ENCODE results near the gene VCPKMT.

GRCh38 chr14:50095895-50096294 is 20.5 kb downstream of the VCPKMT start:
- TF ChIP-seq, protein P1, sequence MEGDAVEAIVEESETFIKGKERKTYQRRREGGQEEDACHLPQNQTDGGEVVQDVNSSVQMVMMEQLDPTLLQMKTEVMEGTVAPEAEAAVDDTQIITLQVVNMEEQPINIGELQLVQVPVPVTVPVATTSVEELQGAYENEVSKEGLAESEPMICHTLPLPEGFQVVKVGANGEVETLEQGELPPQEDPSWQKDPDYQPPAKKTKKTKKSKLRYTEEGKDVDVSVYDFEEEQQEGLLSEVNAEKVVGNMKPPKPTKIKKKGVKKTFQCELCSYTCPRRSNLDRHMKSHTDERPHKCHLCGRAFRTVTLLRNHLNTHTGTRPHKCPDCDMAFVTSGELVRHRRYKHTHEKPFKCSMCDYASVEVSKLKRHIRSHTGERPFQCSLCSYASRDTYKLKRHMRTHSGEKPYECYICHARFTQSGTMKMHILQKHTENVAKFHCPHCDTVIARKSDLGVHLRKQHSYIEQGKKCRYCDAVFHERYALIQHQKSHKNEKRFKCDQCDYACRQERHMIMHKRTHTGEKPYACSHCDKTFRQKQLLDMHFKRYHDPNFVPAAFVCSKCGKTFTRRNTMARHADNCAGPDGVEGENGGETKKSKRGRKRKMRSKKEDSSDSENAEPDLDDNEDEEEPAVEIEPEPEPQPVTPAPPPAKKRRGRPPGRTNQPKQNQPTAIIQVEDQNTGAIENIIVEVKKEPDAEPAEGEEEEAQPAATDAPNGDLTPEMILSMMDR (IDR thresholded peaks at IDR 0.05) = no peak
- TF ChIP-seq EZH2 (IDR thresholded peaks at IDR 0.05) (no peak), EZH2phosphoT487 (IDR thresholded peaks at IDR 0.05) (no peak)

All from neural progenitor cell (in vitro differentiated cells).